ENCODE data around the gene PALMD. TPM values are rescaled to one million over a fixed set of nuclear protein-coding genes. Genes with fewer than 3 reads are reported as not detected.

PALMD gene
- total and polyA plus RNA-seq, 12 donors = 81.2 to 194 (median 121) TPM

DNA sequence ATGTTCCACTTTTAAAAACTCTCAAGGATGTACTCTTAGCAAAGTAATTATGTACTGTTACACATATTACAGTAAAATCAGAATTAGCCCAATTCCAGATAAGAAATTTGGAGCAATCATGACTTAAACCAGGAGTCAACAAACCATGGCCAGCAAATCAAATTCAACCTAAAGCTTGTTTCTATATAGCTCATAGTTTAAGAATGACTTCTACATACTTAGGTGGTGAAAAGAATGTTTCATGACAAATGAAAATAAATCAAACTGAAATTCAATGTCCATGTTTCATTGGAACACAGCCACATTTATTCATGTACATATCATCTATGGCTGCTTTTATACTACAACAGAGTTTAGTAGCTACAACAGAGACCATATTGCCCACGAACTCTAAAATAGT is 85.5 kb downstream of the PALMD start:
- ATAC-seq (no peak), DNase-seq (no peak)
- WGBS, 2 donors = 88 to 93% methylated on average over 1 of the region's 1 CpG
- Histone ChIP-seq H3K36me3 (peaks cover 0 to 13% (median 0%) of the 10 kb centered on the region in 9 donors), H3K9me3 (no peaks in the 10 kb centered on the region), H3K4me1 (peaks cover 0 to 27% (median 21%) of the 10 kb centered on the region in 9 donors), H3K27ac (no peak overlapping the region), H3K27me3 (no peaks in the 10 kb centered on the region), H3K4me3 (no peak overlapping the region)
- intact Hi-C loops (cut with DNase I) = loop anchor here in 2 of 10 donors (10.0 kb wide), 2 partner anchors 547 to 937 kb away; no protein-coding TSS in a partner anchor
- TF ChIP-seq, protein P1, sequence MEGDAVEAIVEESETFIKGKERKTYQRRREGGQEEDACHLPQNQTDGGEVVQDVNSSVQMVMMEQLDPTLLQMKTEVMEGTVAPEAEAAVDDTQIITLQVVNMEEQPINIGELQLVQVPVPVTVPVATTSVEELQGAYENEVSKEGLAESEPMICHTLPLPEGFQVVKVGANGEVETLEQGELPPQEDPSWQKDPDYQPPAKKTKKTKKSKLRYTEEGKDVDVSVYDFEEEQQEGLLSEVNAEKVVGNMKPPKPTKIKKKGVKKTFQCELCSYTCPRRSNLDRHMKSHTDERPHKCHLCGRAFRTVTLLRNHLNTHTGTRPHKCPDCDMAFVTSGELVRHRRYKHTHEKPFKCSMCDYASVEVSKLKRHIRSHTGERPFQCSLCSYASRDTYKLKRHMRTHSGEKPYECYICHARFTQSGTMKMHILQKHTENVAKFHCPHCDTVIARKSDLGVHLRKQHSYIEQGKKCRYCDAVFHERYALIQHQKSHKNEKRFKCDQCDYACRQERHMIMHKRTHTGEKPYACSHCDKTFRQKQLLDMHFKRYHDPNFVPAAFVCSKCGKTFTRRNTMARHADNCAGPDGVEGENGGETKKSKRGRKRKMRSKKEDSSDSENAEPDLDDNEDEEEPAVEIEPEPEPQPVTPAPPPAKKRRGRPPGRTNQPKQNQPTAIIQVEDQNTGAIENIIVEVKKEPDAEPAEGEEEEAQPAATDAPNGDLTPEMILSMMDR (IDR thresholded peaks at IDR 0.05) = no peak

DNA sequence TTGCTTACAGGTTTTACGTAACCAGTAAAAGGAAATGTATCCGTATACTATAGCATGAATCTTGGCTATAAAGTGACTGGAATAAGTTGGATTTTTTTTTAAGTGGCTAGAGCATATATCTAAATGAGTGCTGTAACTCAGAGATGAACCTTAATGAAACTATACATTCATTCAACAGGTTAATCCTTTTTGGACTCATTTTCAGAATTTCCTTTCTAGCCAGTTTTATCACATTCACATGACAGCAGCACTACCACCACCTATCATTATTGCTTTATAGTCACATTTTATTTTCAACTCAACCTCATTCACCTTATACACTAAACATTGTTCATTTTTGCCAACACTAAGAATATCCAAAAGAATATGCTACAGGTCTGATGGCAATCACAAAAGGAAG is 89.9 kb downstream of the PALMD start:
- DNase-seq (no peak), ATAC-seq (no peak)
- TF ChIP-seq, protein P1 (IDR thresholded peaks at IDR 0.05) = no peak
- H3K9me3 ChIP-seq = no peaks in the 10 kb centered on the region
- H3K36me3 ChIP-seq = peaks cover 0 to 40% (median 0%) of the 10 kb centered on the region in 9 donors
- no peak overlapping the region for H3K4me3 ChIP-seq
- no peak overlapping the region for H3K27ac ChIP-seq
- intact Hi-C loops (cut with DNase I) = loop anchor here in 3 of 10 donors (5.0 to 10.0 kb wide), 3 partner anchors 551 to 944 kb away; no protein-coding TSS in a partner anchor
- 69 to 73% methylated on average over 2 of the region's 2 CpGs for WGBS, 2 donors
- H3K27me3 ChIP-seq = no peaks in the 10 kb centered on the region
- H3K4me1 ChIP-seq = peaks cover 0 to 8% (median 0%) of the 10 kb centered on the region in 9 donors

GRCh38 chr1:99737016-99737415 is 91.1 kb downstream of the PALMD start:
- H3K36me3 ChIP-seq = peaks cover 0 to 52% (median 6%) of the 10 kb centered on the region in 9 donors
- intact Hi-C loops (cut with DNase I) = loop anchor here in 3 of 10 donors (5.0 to 10.0 kb wide), 3 partner anchors 552 to 945 kb away; no protein-coding TSS in a partner anchor
- DNase-seq (peak in 1 of 2 donors; percentile 46), ATAC-seq (peak; percentile 55 to 96 (median 94))
- 20 to 28% methylated on average over 4 of the region's 4 CpGs for WGBS, 2 donors
- H3K4me3 ChIP-seq = no peak overlapping the region
- no peaks in the 10 kb centered on the region for H3K9me3 ChIP-seq
- TF ChIP-seq, protein P1 (IDR thresholded peaks at IDR 0.05) = peak; percentile 37 to 74 (median 52)
- peak overlapping the region in 2 of 10 donors; percentile 11 to 42 for H3K27ac ChIP-seq
- H3K27me3 ChIP-seq = no peaks in the 10 kb centered on the region
- peaks cover 0 to 8% (median 0%) of the 10 kb centered on the region in 9 donors for H3K4me1 ChIP-seq

- Histone ChIP-seq H3K27ac (no peak overlapping the region), H3K27me3 (no peaks in the 10 kb centered on the region), H3K36me3 (peaks cover 0 to 56% (median 6%) of the 10 kb centered on the region in 9 donors), H3K9me3 (no peaks in the 10 kb centered on the region), H3K4me1 (peaks cover 0 to 8% (median 0%) of the 10 kb centered on the region in 9 donors), H3K4me3 (no peak overlapping the region)
- TF ChIP-seq, protein P1 (IDR thresholded peaks at IDR 0.05) = no peak
- intact Hi-C loops (cut with DNase I) = loop anchor here in 3 of 10 donors (5.0 to 10.0 kb wide), 3 partner anchors 554 to 947 kb away; no protein-coding TSS in a partner anchor
- ATAC-seq (no peak), DNase-seq (no peak)
- WGBS, 2 donors = 69 to 80% methylated on average over 6 of the region's 6 CpGs
Observed at GRCh38 chr1:99738858-99739465, 93.0 kb downstream of the PALMD start.
